Measurements from ENCODE around the gene SIX6.
A peak's percentile ranks its signal among the peaks of the same experiment; 100 is the strongest.

The SIX6 gene

GRCh38 chr14:60514741-60515491, 6.0 kb downstream of the SIX6 start:
- DNase-seq, result peak; percentile 91

GRCh38 chr14:60515511-60516289, 6.8 kb downstream of the SIX6 start:
- DNase-seq, result no peak

GRCh38 chr14:60532442-60532841, 23.5 kb downstream of the SIX6 start:
- DNase-seq, result no peak

GRCh38 chr14:60537663-60538062, 28.7 kb downstream of the SIX6 start:
- DNase-seq, result no peak

- DNase-seq, result no peak
Observed at GRCh38 chr14:60544659-60545058, 35.7 kb downstream of the SIX6 start.

- DNase-seq, result no peak
Observed at GRCh38 chr14:60553808-60554207, 44.9 kb downstream of the SIX6 start.

- peak; percentile 81 for DNase-seq
Observed at GRCh38 chr14:60561845-60562746, 53.1 kb downstream of the SIX6 start.
